ENCODE data around the gene ITGB4. TPM values are rescaled to one million over a fixed set of nuclear protein-coding genes. Genes with fewer than 3 reads are reported as not detected.

Gene ITGB4
- total RNA-seq, 1 experiment from 2014 or later, result 568 TPM

GRCh38 chr17:75756451-75757085 is 35.3 kb downstream of the ITGB4 start:
- POLR2A ChIA-PET, result no interaction called here
- RAD21 ChIA-PET (ENCODE audit: low non-redundant PET in 1 of 2, low total read pairs in 2 of 2, uncharacterized antibody in 2 of 2, unreplicated experiment in 2 of 2), result no interaction called here

More at GRCh38 chr17:75756451-75757085, 35.3 kb downstream of the ITGB4 start:
- CTCF ChIA-PET, result no interaction called here
- H3K9me3 ChIP-seq (ENCODE audit: control insufficient read depth in 1 of 2, insufficient read depth in 1 of 2, low read depth in 1 of 2, low read length in 2 of 2), result no peaks in the 10 kb centered on the region
- H3K4me1 ChIP-seq (ENCODE audit: control insufficient read depth in 1 of 2, insufficient read depth in 2 of 2, low read length in 2 of 2), result peaks cover 0 to 6% of the 10 kb centered on the region in 2 experiments; a peak in 1 of 4 replicates
- no peak overlapping the region for H3K4me2 ChIP-seq (ENCODE audit: low read length)
- intact Hi-C loops (cut with micrococcal nuclease), result loop anchor here (10.0 kb wide), 1 partner anchor 332 kb away; no protein-coding TSS in a partner anchor
- no peak for DNase-seq (ENCODE audit: low read depth, low spot score)
- no peaks in the 10 kb centered on the region for H3K79me2 ChIP-seq (ENCODE audit: insufficient read depth, low read length)
- no TSS peak for BruUV-seq (replicated peaks)
- no peaks in the 10 kb centered on the region for H4K20me1 ChIP-seq (ENCODE audit: insufficient read depth)
- no peak overlapping the region for H2AFZ ChIP-seq (ENCODE audit: low read depth, low read length, poor library complexity, severe bottlenecking)
- no peak overlapping the region for H3K4me3 ChIP-seq (replicated peaks in 1 of 2; ENCODE audit: low read depth in 1 of 2, low read length in 2 of 2)
- H3K27me3 ChIP-seq (ENCODE audit: insufficient read depth, low read length), result no peaks in the 10 kb centered on the region
- no peak overlapping the region for H3K9ac ChIP-seq (ENCODE audit: low read length)
- H3K27ac ChIP-seq (ENCODE audit: low read depth, low read length), result no peak overlapping the region
- H3K36me3 ChIP-seq (ENCODE audit: control insufficient read depth in 1 of 2, insufficient read depth in 2 of 2, low read length in 2 of 2), result peaks cover 15 to 62% of the 10 kb centered on the region in 2 experiments; a peak in 3 of 4 replicates
- TF ChIP-seq ZNF274 (IDR thresholded peaks at IDR 0.05; ENCODE audit: low read depth, low read length) (no peak), POLR2A (IDR thresholded peaks at IDR 0.05; ENCODE audit: borderline replicate concordance, extremely low read depth, insufficient read depth, insufficient read length) (no peak), ZBTB33 (IDR thresholded peaks at IDR 0.05; ENCODE audit: extremely low read depth, insufficient replicate concordance, low read length) (no peak), CTCF (IDR thresholded peaks at IDR 0.05 in 2 of 3, conservative IDR thresholded peaks at IDR 0.05 in 1 of 3; ENCODE audit: borderline replicate concordance in 1 of 3, insufficient read depth in 1 of 3, low read depth in 2 of 3, low read length in 2 of 3) (no peak), EZH2 (IDR thresholded peaks at IDR 0.05) (no peak), MAX (IDR thresholded peaks at IDR 0.05) (no peak), JUND (IDR thresholded peaks at IDR 0.05) (no peak), SIN3A (IDR thresholded peaks at IDR 0.05; ENCODE audit: low read depth) (no peak), POLR2AphosphoS5 (IDR thresholded peaks at IDR 0.05; ENCODE audit: low read depth, low read length) (no peak), REST (IDR thresholded peaks at IDR 0.05; ENCODE audit: low read depth) (no peak), CBX3 (IDR thresholded peaks at IDR 0.05; ENCODE audit: low read depth) (no peak), YY1 (IDR thresholded peaks at IDR 0.05; ENCODE audit: extremely low read depth, insufficient replicate concordance, low read depth, low read length) (no peak), ELF1 (IDR thresholded peaks at IDR 0.05; ENCODE audit: borderline replicate concordance, low read depth) (no peak)
- no peaks in the 10 kb centered on the region for H3K9me2 ChIP-seq (ENCODE audit: insufficient read depth)
- ATAC-seq, result no peak
